HEK293 (cell line): ENCODE results near the gene NAALADL2.

Experiments used
- HOXC10 ChIP-seq: sonication (generic); formaldehyde crosslinking; IDR thresholded peaks from 2 replicates; pipeline ENCODE4 v1.8.1; 2023; ENCODE audit warnings: mild to moderate bottlenecking, missing genetic modification reagents
- TCF7L2 ChIP-seq: IDR thresholded peaks from 2 replicates; pipeline ENCODE4 v1.6.1; 2011; ENCODE audit warnings: low read depth, mild to moderate bottlenecking, inconsistent platforms, low read length, moderate library complexity, borderline replicate concordance
- YY1 ChIP-seq: fragments of 450-650 bp; formaldehyde crosslinking; IDR thresholded peaks from 2 replicates; pipeline ENCODE4 v1.5.1; 2018; ENCODE audit warnings: missing biosample characterization, missing genetic modification characterization
- ZBTB1 ChIP-seq: fragments of 450-650 bp; formaldehyde crosslinking; IDR thresholded peaks from 2 replicates; pipeline ENCODE4 v1.5.1; 2016; ENCODE audit warnings: missing biosample characterization, missing genetic modification characterization
- ZNF138 ChIP-seq: fragments of 450-650 bp; formaldehyde crosslinking; IDR thresholded peaks from 2 replicates; pipeline ENCODE4 v1.5.1; 2016; ENCODE audit warnings: missing biosample characterization, missing genetic modification characterization, borderline replicate concordance
- ZNF155 ChIP-seq: fragments of 450-650 bp; formaldehyde crosslinking; IDR thresholded peaks from 2 replicates; pipeline ENCODE4 v1.5.1; 2016; ENCODE audit warnings: missing biosample characterization, missing genetic modification characterization
- ZNF223 ChIP-seq: fragments of 450-650 bp; formaldehyde crosslinking; IDR thresholded peaks from 2 replicates; pipeline ENCODE4 v1.5.1; 2016; ENCODE audit warnings: missing biosample characterization, missing genetic modification characterization
- ZNF302 ChIP-seq: fragments of 450-650 bp; formaldehyde crosslinking; IDR thresholded peaks from 2 replicates; pipeline ENCODE4 v1.5.1; 2016; ENCODE audit warnings: missing biosample characterization, missing genetic modification characterization, low read depth
- ZNF335 ChIP-seq: fragments of 450-650 bp; formaldehyde crosslinking; conservative IDR thresholded peaks from 2 replicates; pipeline ENCODE4 v1.5.1; 2016; ENCODE audit warnings: missing biosample characterization, missing genetic modification characterization
- ZNF777 ChIP-seq: fragments of 450-650 bp; formaldehyde crosslinking; IDR thresholded peaks from 2 replicates; pipeline ENCODE4 v1.5.1; 2017; ENCODE audit warnings: missing biosample characterization, missing genetic modification characterization, borderline replicate concordance
- TF ChIP-seq, protein P1 (sequence below): fragments of 450-650 bp; formaldehyde crosslinking; IDR thresholded peaks from 2 replicates; pipeline ENCODE4 v1.5.1; 2016; ENCODE audit warnings: missing biosample characterization, missing genetic modification characterization
- TF ChIP-seq, protein P2 (sequence below): fragments of 450-650 bp; formaldehyde crosslinking; IDR thresholded peaks from 2 replicates; pipeline ENCODE4 v1.5.1; 2016; ENCODE audit warnings: missing biosample characterization, missing genetic modification characterization

DNA sequence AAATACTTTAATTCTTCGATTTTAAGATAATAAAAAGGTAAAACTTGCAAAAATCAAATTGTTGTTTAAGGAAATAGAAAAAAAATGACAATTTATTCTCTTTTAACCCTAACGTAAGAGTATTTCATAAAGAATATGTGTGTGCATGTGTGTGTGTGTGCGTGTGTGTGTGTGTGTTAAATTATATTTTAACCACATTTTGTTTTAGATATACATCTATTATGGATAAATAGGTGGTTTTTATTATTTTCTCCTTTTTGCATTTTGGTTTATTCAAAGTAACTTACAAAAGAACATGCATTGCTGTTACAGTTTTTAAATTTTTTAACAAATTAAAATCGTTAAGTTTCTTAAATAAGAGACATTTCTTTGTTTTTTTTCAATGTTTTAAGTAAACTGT lies 414.4 kb downstream of the NAALADL2 start:
- TF ChIP-seq, protein P1, sequence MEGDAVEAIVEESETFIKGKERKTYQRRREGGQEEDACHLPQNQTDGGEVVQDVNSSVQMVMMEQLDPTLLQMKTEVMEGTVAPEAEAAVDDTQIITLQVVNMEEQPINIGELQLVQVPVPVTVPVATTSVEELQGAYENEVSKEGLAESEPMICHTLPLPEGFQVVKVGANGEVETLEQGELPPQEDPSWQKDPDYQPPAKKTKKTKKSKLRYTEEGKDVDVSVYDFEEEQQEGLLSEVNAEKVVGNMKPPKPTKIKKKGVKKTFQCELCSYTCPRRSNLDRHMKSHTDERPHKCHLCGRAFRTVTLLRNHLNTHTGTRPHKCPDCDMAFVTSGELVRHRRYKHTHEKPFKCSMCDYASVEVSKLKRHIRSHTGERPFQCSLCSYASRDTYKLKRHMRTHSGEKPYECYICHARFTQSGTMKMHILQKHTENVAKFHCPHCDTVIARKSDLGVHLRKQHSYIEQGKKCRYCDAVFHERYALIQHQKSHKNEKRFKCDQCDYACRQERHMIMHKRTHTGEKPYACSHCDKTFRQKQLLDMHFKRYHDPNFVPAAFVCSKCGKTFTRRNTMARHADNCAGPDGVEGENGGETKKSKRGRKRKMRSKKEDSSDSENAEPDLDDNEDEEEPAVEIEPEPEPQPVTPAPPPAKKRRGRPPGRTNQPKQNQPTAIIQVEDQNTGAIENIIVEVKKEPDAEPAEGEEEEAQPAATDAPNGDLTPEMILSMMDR (tag by site-specific recombination) = no peak
- TF ChIP-seq ZNF777 (tag by site-specific recombination) (no peak), ZNF223 (tag by site-specific recombination) (no peak), ZNF335 (tag by site-specific recombination) (no peak), ZBTB1 (no peak), HOXC10 (CRISPR knock-in tag) (no peak), TCF7L2 (no peak), ZNF155 (tag by site-specific recombination) (no peak), YY1 (no peak), ZNF302 (tag by site-specific recombination) (no peak), ZNF138 (tag by site-specific recombination) (no peak)
- TF ChIP-seq, protein P2, sequence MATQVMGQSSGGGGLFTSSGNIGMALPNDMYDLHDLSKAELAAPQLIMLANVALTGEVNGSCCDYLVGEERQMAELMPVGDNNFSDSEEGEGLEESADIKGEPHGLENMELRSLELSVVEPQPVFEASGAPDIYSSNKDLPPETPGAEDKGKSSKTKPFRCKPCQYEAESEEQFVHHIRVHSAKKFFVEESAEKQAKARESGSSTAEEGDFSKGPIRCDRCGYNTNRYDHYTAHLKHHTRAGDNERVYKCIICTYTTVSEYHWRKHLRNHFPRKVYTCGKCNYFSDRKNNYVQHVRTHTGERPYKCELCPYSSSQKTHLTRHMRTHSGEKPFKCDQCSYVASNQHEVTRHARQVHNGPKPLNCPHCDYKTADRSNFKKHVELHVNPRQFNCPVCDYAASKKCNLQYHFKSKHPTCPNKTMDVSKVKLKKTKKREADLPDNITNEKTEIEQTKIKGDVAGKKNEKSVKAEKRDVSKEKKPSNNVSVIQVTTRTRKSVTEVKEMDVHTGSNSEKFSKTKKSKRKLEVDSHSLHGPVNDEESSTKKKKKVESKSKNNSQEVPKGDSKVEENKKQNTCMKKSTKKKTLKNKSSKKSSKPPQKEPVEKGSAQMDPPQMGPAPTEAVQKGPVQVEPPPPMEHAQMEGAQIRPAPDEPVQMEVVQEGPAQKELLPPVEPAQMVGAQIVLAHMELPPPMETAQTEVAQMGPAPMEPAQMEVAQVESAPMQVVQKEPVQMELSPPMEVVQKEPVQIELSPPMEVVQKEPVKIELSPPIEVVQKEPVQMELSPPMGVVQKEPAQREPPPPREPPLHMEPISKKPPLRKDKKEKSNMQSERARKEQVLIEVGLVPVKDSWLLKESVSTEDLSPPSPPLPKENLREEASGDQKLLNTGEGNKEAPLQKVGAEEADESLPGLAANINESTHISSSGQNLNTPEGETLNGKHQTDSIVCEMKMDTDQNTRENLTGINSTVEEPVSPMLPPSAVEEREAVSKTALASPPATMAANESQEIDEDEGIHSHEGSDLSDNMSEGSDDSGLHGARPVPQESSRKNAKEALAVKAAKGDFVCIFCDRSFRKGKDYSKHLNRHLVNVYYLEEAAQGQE (tag by site-specific recombination) = no peak
